Renal cortex interstitium (tissue), 11 donors: Measurements from ENCODE around the gene SUPV3L1. TPM values are rescaled to one million over a fixed set of nuclear protein-coding genes. Genes with fewer than 3 reads are reported as not detected.
A peak's percentile ranks its signal among the peaks of the same experiment; 100 is the strongest.

Experiments used
- DNase-seq, 11 donors: peaks; one replicate each; pipeline ENCODE4 v3.0.0-alpha.2; 2013; ENCODE audit warnings: low read depth in 9 of 11, low spot score in 4 of 11; ENCODE audit errors: extremely low read depth in 1 of 11
- polyA plus RNA-seq, 3 donors: library from polyadenylated mRNA; unstranded; fragments of 120-200 nt; gene quantifications; one replicate each; pipeline ENCODE4 v1.2.1, GENCODE V29; 2013; ENCODE audit not compliant: insufficient read length in 3 of 3

Gene SUPV3L1
- polyA plus RNA-seq, 3 donors, result 38.1 to 47.4 (median 43.3) TPM

- DNase-seq, result peak in 4 of 11 donors; percentile 1 to 7 (median 2)
Measured at GRCh38 chr10:69180525-69181204, 631 bp downstream of the SUPV3L1 start.

- DNase-seq, result no peak
Measured at GRCh38 chr10:69181433-69181832, 1.4 kb downstream of the SUPV3L1 start.

GRCh38 chr10:69182005-69182404 is 2.0 kb downstream of the SUPV3L1 start:
- no peak for DNase-seq

GRCh38 chr10:69186524-69186923 is 6.5 kb downstream of the SUPV3L1 start:
- no peak for DNase-seq

GRCh38 chr10:69201045-69201444 is 21.0 kb downstream of the SUPV3L1 start:
- no peak for DNase-seq

- DNase-seq, result no peak
Measured at GRCh38 chr10:69202332-69202731, 22.3 kb downstream of the SUPV3L1 start.

- DNase-seq, result no peak
Measured at GRCh38 chr10:69208761-69209160, 28.7 kb downstream of the SUPV3L1 start.

- no peak for DNase-seq
Measured at GRCh38 chr10:69209787-69210484, 29.9 kb downstream of the SUPV3L1 start.

- DNase-seq, result no peak
Measured at GRCh38 chr10:69211104-69211503, 31.1 kb downstream of the SUPV3L1 start.

- DNase-seq, result no peak
Measured at GRCh38 chr10:69211524-69211923, 31.5 kb downstream of the SUPV3L1 start.

- no peak for DNase-seq
Measured at GRCh38 chr10:69213591-69214311, 33.7 kb downstream of the SUPV3L1 start.

GRCh38 chr10:69214666-69215131 is 34.7 kb downstream of the SUPV3L1 start:
- no peak for DNase-seq

GRCh38 chr10:69215405-69216171 is 35.6 kb downstream of the SUPV3L1 start:
- no peak for DNase-seq

- DNase-seq, result no peak
Measured at GRCh38 chr10:69216577-69217118, 36.6 kb downstream of the SUPV3L1 start.

GRCh38 chr10:69217119-69217754 is 37.2 kb downstream of the SUPV3L1 start:
- DNase-seq, result no peak

GRCh38 chr10:69218831-69219230 is 38.8 kb downstream of the SUPV3L1 start:
- DNase-seq, result no peak

GRCh38 chr10:69220041-69220451 is 40.0 kb downstream of the SUPV3L1 start, which contains the start of gene HKDC1:
Gene HKDC1 (plus strand): TSS chr10:69220332. CDS start chr10:69220436, 104 bp downstream.
- peak in 4 of 11 donors; percentile 20 to 66 (median 42) for DNase-seq

GRCh38 chr10:69220507-69220906 is 40.5 kb downstream of the SUPV3L1 start:
- DNase-seq, result no peak
